ENCODE data around the gene KNOP1. TPM values are rescaled to one million over a fixed set of nuclear protein-coding genes. Genes with fewer than 3 reads are reported as not detected.

The KNOP1 gene
- total RNA-seq, 1 donor from 2014 or later: 46.5 TPM

Other genes starting within 250 kb of the KNOP1 start
- gene GDE1, start 196.1 kb downstream of the KNOP1 start, total RNA-seq: 42.7 to 49.1 TPM (median 45.9 TPM) in 3 replicates
- 12.6 to 15.8 TPM (median 15.1 TPM) in 3 replicates for gene CCP110, start 194.3 kb downstream of the KNOP1 start, total RNA-seq
- gene VPS35L, start 162.5 kb downstream of the KNOP1 start, total RNA-seq: 59.3 to 62.2 TPM (median 59.4 TPM) in 3 replicates
- 14.7 to 16.0 TPM (median 15.4 TPM) in 3 replicates for gene IQCK, start within 50 bp of the KNOP1 start, total RNA-seq
- 31.3 to 36.5 TPM (median 34.2 TPM) in 3 replicates for gene GPRC5B, start 166.6 kb upstream of the KNOP1 start, total RNA-seq